CD8-positive, alpha-beta memory T cell (primary cell): ENCODE data around the gene GORASP1. TPM values are rescaled to one million over a fixed set of nuclear protein-coding genes. Genes with fewer than 3 reads are reported as not detected.
"Not testable (repeated sequence)": the region's sequence is repeated elsewhere in the genome, so short reads cannot be mapped to it uniquely, and the experiment has no call there.

Source experiments
- CTCF ChIA-PET: fragments of 350-600 bp; sonication (Branson Sonifier 250); formaldehyde crosslinking; loops from one replicate; lab custom pipeline; 2021; ENCODE audit warnings: antibody characterized with exemption; lab: Charles Lee
- POLR2A ChIA-PET: fragments of 350-600 bp; sonication (Branson Sonifier 250); formaldehyde crosslinking; loops from one replicate; lab custom pipeline; 2021; ENCODE audit warnings: antibody characterized with exemption; lab: Charles Lee
- DNase-seq, 5 donors: peaks; one replicate each; pipeline versions ENCODE4 v3.0.0 to v3.0.0-alpha.2; 2020 to 2022; ENCODE audit warnings: mixed read lengths in 1 of 5
- H3K27ac ChIP-seq: one replicate; pipeline ENCODE4 v1.7.0; 2013; ENCODE audit warnings: low read depth, mild to moderate bottlenecking, low read length, moderate library complexity
- H3K27me3 ChIP-seq: 2 replicates; pipeline ENCODE4 v1.7.0; 2013; ENCODE audit warnings: low read length, mild to moderate bottlenecking; ENCODE audit not compliant: insufficient read depth, poor library complexity, severe bottlenecking
- H3K36me3 ChIP-seq: 2 replicates; pipeline ENCODE4 v1.7.0; 2013; ENCODE audit warnings: mild to moderate bottlenecking, low read length, moderate library complexity; ENCODE audit not compliant: insufficient read depth
- H3K4me1 ChIP-seq: 2 replicates; pipeline ENCODE4 v1.7.0; 2013; ENCODE audit warnings: mild to moderate bottlenecking, low read length, moderate library complexity; ENCODE audit not compliant: insufficient read depth
- H3K4me3 ChIP-seq: 2 replicates; pipeline ENCODE4 v1.7.0; 2013; ENCODE audit warnings: mild to moderate bottlenecking, low read length
- H3K9me3 ChIP-seq: 2 replicates; pipeline ENCODE4 v1.7.0; 2013; ENCODE audit warnings: mild to moderate bottlenecking, low read length
- H3K27ac Mint-ChIP-seq, 8 donors: one replicate each; pipeline ENCODE4 v1.8.0; 2020 to 2021; ENCODE audit warnings: mixed read lengths in 8 of 8, mild to moderate bottlenecking in 6 of 8, inconsistent platforms in 3 of 8, moderate library complexity in 3 of 8
- H3K27me3 Mint-ChIP-seq, 2 donors: one replicate each; pipeline ENCODE4 v1.8.0; 2020 to 2021; ENCODE audit warnings: mixed read lengths in 2 of 2, mild to moderate bottlenecking in 1 of 2, moderate library complexity in 1 of 2
- H3K36me3 Mint-ChIP-seq, 3 donors: one replicate each; pipeline ENCODE4 v1.8.0; 2020 to 2021; ENCODE audit warnings: mixed read lengths in 3 of 3, inconsistent platforms in 1 of 3, mild to moderate bottlenecking in 1 of 3
- H3K4me1 Mint-ChIP-seq, 3 donors: one replicate each; pipeline ENCODE4 v1.8.0; 2020 to 2021; ENCODE audit warnings: mixed read lengths in 3 of 3, inconsistent platforms in 1 of 3, mild to moderate bottlenecking in 1 of 3
- H3K4me3 Mint-ChIP-seq, 7 donors: one replicate each; pipeline ENCODE4 v1.8.0; 2020 to 2021; ENCODE audit warnings: mixed read lengths in 7 of 7, mild to moderate bottlenecking in 6 of 7, moderate library complexity in 4 of 7, inconsistent platforms in 2 of 7
- H3K9me3 Mint-ChIP-seq, 5 donors: one replicate each; pipeline ENCODE4 v1.8.0; 2020 to 2022; ENCODE audit warnings: mixed read lengths in 5 of 5, mild to moderate bottlenecking in 3 of 5, moderate library complexity in 2 of 5, inconsistent platforms in 1 of 5
- polyA plus RNA-seq: library from polyadenylated mRNA; unstranded; fragments of 300-500 nt; fragmentation: Illumina TruSeq; gene quantifications from one replicate; pipeline ENCODE4 v1.2.3, GENCODE V29; 2021
- total RNA-seq, 2 experiments: library from RNA; stranded (reverse); gene quantifications; one replicate each; pipeline ENCODE4 v1.2.3, GENCODE V29; 2021

The GORASP1 gene
- total and polyA plus RNA-seq, 3 experiments from 2014 or later: 16.9 to 22.8 (median 21.6) TPM

GRCh38 chr3:39064646-39065045 is 42.8 kb downstream of the GORASP1 start:
- H3K4me1 Mint-ChIP-seq: peaks cover 29 to 42% (median 39%) of the 10 kb centered on the region in 3 donors
- H3K36me3 ChIP-seq: peaks cover 11% of the 10 kb centered on the region
- peaks cover 0 to 3% of the 10 kb centered on the region in 2 donors for H3K27me3 Mint-ChIP-seq
- H3K9me3 Mint-ChIP-seq: no peaks in the 10 kb centered on the region
- no peak for DNase-seq
- peak overlapping the region in 2 of 8 donors; percentile 6 to 37 for H3K27ac Mint-ChIP-seq
- no peaks in the 10 kb centered on the region for H3K4me1 ChIP-seq
- no peaks in the 10 kb centered on the region for H3K9me3 ChIP-seq
- H3K4me3 Mint-ChIP-seq: no peak overlapping the region
- H3K27ac ChIP-seq: no peak overlapping the region
- POLR2A ChIA-PET: interaction anchor here (0.6 kb wide), 1 partner anchor 42 kb away, joined by 5 read pairs; no protein-coding TSS in a partner anchor
- no peaks in the 10 kb centered on the region for H3K27me3 ChIP-seq
- CTCF ChIA-PET: interaction anchor here (1.0 kb wide), 1 partner anchor 224 kb away, joined by 3 read pairs; no protein-coding TSS in a partner anchor
- H3K36me3 Mint-ChIP-seq: peaks cover 4 to 68% (median 14%) of the 10 kb centered on the region in 3 donors
- H3K4me3 ChIP-seq: no peak overlapping the region

GRCh38 chr3:39063143-39063542 is 44.3 kb downstream of the GORASP1 start:
- Histone ChIP-seq H3K27ac (no peak overlapping the region), H3K4me1 (peaks cover 3% of the 10 kb centered on the region), H3K27me3 (no peaks in the 10 kb centered on the region), H3K36me3 (peaks cover 7% of the 10 kb centered on the region), H3K4me3 (no peak overlapping the region), H3K9me3 (no peaks in the 10 kb centered on the region)
- peaks cover 4 to 60% (median 19%) of the 10 kb centered on the region in 3 donors for H3K36me3 Mint-ChIP-seq
- POLR2A ChIA-PET: no interaction called here
- no peak for DNase-seq
- H3K27ac Mint-ChIP-seq: no peak overlapping the region
- no peaks in the 10 kb centered on the region for H3K9me3 Mint-ChIP-seq
- peaks cover 0 to 3% of the 10 kb centered on the region in 2 donors for H3K27me3 Mint-ChIP-seq
- H3K4me1 Mint-ChIP-seq: peaks cover 39 to 55% (median 53%) of the 10 kb centered on the region in 3 donors
- CTCF ChIA-PET: no interaction called here
- no peak overlapping the region for H3K4me3 Mint-ChIP-seq

DNA sequence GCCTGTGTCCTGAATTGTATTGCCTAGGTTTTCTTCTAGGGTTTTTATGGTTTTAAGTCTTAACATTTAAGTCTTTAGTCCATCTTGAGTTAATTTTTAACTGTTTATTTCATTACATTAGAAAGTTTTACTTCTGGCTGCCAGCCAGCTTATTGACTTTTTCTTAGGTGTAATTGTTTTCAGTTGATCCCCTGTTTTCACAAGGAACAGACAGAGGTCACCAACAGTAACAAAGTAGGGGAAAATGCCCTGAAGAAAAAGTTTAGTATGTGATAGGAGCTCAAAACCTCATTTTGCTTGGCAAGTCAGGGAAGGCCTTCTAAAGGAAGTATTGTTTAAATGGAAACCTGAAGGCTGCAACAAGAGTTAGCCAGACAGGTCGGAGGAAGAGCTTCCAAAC is 45.2 kb downstream of the GORASP1 start:
- H3K27ac Mint-ChIP-seq: peak overlapping the region in 2 of 8 donors; percentile 85 to 88
- peaks cover 42 to 59% (median 52%) of the 10 kb centered on the region in 3 donors for H3K4me1 Mint-ChIP-seq
- H3K27me3 Mint-ChIP-seq: peaks cover 0 to 3% of the 10 kb centered on the region in 2 donors
- Histone ChIP-seq H3K36me3 (peaks cover 6% of the 10 kb centered on the region), H3K4me3 (no peak overlapping the region), H3K27ac (no peak overlapping the region), H3K27me3 (no peaks in the 10 kb centered on the region), H3K4me1 (peaks cover 3% of the 10 kb centered on the region), H3K9me3 (no peaks in the 10 kb centered on the region)
- no peak overlapping the region for H3K4me3 Mint-ChIP-seq
- H3K36me3 Mint-ChIP-seq: peaks cover 4 to 54% (median 15%) of the 10 kb centered on the region in 3 donors
- no peaks in the 10 kb centered on the region for H3K9me3 Mint-ChIP-seq
- CTCF ChIA-PET: no interaction called here
- POLR2A ChIA-PET: no interaction called here
- no peak for DNase-seq

DNA sequence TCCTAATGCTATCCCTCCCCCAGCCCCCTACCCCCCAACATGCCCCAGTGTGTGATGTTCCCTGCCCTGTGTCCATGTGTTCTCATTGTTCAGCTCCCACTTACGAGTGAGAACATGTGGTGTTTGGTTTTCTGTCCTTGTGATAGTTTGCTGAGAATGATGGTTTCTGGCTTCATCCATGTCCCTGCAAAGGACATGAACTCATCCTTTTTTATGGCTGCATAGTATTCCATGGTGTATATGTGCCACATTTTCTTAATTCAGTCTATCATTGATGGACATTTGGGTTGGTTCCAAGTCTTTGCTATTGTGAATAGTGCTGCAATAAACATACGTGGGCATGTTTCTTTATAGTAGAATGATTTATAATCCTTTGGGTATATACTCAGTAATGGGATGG is 46.2 kb downstream of the GORASP1 start:
- H3K27ac Mint-ChIP-seq: peak overlapping the region in 2 of 8 donors; percentile 47 to 60
- H3K36me3 Mint-ChIP-seq: peaks cover 4 to 51% (median 15%) of the 10 kb centered on the region in 3 donors
- DNase-seq, H3K9me3 ChIP-seq, H3K27me3 ChIP-seq, H3K36me3 ChIP-seq, H3K4me1 ChIP-seq, H3K27me3 Mint-ChIP-seq, H3K9me3 Mint-ChIP-seq, CTCF ChIA-PET, H3K4me3 Mint-ChIP-seq, H3K27ac ChIP-seq, H3K4me3 ChIP-seq, POLR2A ChIA-PET: not testable (repeated sequence)
- peaks cover 50 to 68% (median 61%) of the 10 kb centered on the region in 3 donors for H3K4me1 Mint-ChIP-seq

GRCh38 chr3:39056151-39056550 is 51.3 kb downstream of the GORASP1 start:
- peaks cover 0 to 1% of the 10 kb centered on the region in 2 donors for H3K27me3 Mint-ChIP-seq
- H3K4me3 Mint-ChIP-seq: peak overlapping the region in 1 of 7 donors; percentile 55
- Histone ChIP-seq H3K27ac (no peak overlapping the region), H3K4me3 (no peak overlapping the region), H3K36me3 (no peaks in the 10 kb centered on the region), H3K27me3 (no peaks in the 10 kb centered on the region), H3K4me1 (peaks cover 20% of the 10 kb centered on the region), H3K9me3 (no peaks in the 10 kb centered on the region)
- no peak for DNase-seq
- H3K9me3 Mint-ChIP-seq: no peaks in the 10 kb centered on the region
- CTCF ChIA-PET: no interaction called here
- H3K36me3 Mint-ChIP-seq: peaks cover 0 to 21% (median 5%) of the 10 kb centered on the region in 3 donors
- H3K27ac Mint-ChIP-seq: peak overlapping the region in 5 of 8 donors; percentile 4 to 70 (median 21)
- POLR2A ChIA-PET: no interaction called here
- peaks cover 60 to 81% (median 77%) of the 10 kb centered on the region in 3 donors for H3K4me1 Mint-ChIP-seq

GRCh38 chr3:39053696-39054095 is 53.7 kb downstream of the GORASP1 start:
- no peaks in the 10 kb centered on the region for H3K27me3 ChIP-seq
- peaks cover 29% of the 10 kb centered on the region for H3K4me1 ChIP-seq
- no peak for DNase-seq
- H3K9me3 ChIP-seq: no peaks in the 10 kb centered on the region
- H3K4me3 ChIP-seq: no peak overlapping the region
- H3K36me3 ChIP-seq: no peaks in the 10 kb centered on the region
- peaks cover 0 to 1% of the 10 kb centered on the region in 2 donors for H3K27me3 Mint-ChIP-seq
- peaks cover 0 to 19% (median 2%) of the 10 kb centered on the region in 3 donors for H3K36me3 Mint-ChIP-seq
- no peaks in the 10 kb centered on the region for H3K9me3 Mint-ChIP-seq
- ChIA-PET CTCF (no interaction called here), POLR2A (no interaction called here)
- peak overlapping the region in 3 of 8 donors; percentile 64 to 97 (median 75) for H3K27ac Mint-ChIP-seq
- H3K4me1 Mint-ChIP-seq: peaks cover 49 to 87% (median 78%) of the 10 kb centered on the region in 3 donors
- H3K4me3 Mint-ChIP-seq: peak overlapping the region in 6 of 7 donors; percentile 29 to 98 (median 72)
- no peak overlapping the region for H3K27ac ChIP-seq

GRCh38 chr3:39052583-39052982 is 54.8 kb downstream of the GORASP1 start:
- Mint-ChIP-seq H3K4me1 (peaks cover 44 to 84% (median 75%) of the 10 kb centered on the region in 3 donors), H3K4me3 (peak overlapping the region; percentile 90 to 98 (median 95)), H3K9me3 (no peaks in the 10 kb centered on the region), H3K27ac (peak overlapping the region; percentile 95 to 100 (median 100)), H3K27me3 (peaks cover 0 to 1% of the 10 kb centered on the region in 2 donors), H3K36me3 (peaks cover 0 to 12% (median 0%) of the 10 kb centered on the region in 3 donors)
- H3K27ac ChIP-seq: peak overlapping the region; percentile 86
- H3K36me3 ChIP-seq: no peaks in the 10 kb centered on the region
- H3K9me3 ChIP-seq: no peaks in the 10 kb centered on the region
- ChIA-PET POLR2A (interaction anchor here (1.0 kb wide), 1 partner anchor 332 kb away, joined by 4 read pairs; no protein-coding TSS in a partner anchor), CTCF (interaction anchor here (1.3 kb wide), 1 partner anchor 236 kb away, joined by 3 read pairs; no protein-coding TSS in a partner anchor)
- peaks cover 26% of the 10 kb centered on the region for H3K4me1 ChIP-seq
- no peaks in the 10 kb centered on the region for H3K27me3 ChIP-seq
- DNase-seq: no peak
- peak overlapping the region; percentile 75 for H3K4me3 ChIP-seq
